Activated T-helper 1 cell treated with anti-CD3 and anti-CD28 coated beads, Interleukin-12 subunit alpha, Interleukin-12 subunit beta, Interleukin-2, Interleukin-4 antibody, amounts not matched to agents 30 ng/mL and 10 ng/mL and 1 ng/mL, durations not matched to agents 14 hours and 24 hours and 36 hours (primary cell): ENCODE measurements around the gene RAB1A. TPM values are rescaled to one million over a fixed set of nuclear protein-coding genes. Genes with fewer than 3 reads are reported as not detected.

Experiments
- DNase-seq: peaks from one replicate; pipeline ENCODE4 v3.0.0; 2021; ENCODE audit warnings: low spot score
- H3K27ac Mint-ChIP-seq: one replicate; pipeline ENCODE4 v1.8.0; 2021; ENCODE audit warnings: mild to moderate bottlenecking, mixed read lengths
- H3K27me3 Mint-ChIP-seq: one replicate; pipeline ENCODE4 v1.8.0; 2022; ENCODE audit warnings: mild to moderate bottlenecking, moderate library complexity, mixed read lengths; ENCODE audit not compliant: insufficient read depth
- H3K36me3 Mint-ChIP-seq: one replicate; pipeline ENCODE4 v1.8.0; 2021; ENCODE audit warnings: low read depth, mixed read lengths
- H3K4me1 Mint-ChIP-seq: one replicate; pipeline ENCODE4 v1.8.0; 2021; ENCODE audit warnings: low read depth, mixed read lengths
- H3K4me3 Mint-ChIP-seq: one replicate; pipeline ENCODE4 v1.8.0; 2021; ENCODE audit warnings: mild to moderate bottlenecking, moderate library complexity, mixed read lengths
- H3K9me3 Mint-ChIP-seq: one replicate; pipeline ENCODE4 v1.8.0; 2021; ENCODE audit warnings: mixed read lengths
- intact Hi-C: fragments of 100-400 bp; cut with micrococcal nuclease; formaldehyde crosslinking; loops from one replicate; pipeline ENCODE4 v1.15.1; 2024
- total RNA-seq: library from RNA; stranded (reverse); gene quantifications from 2 replicates; pipeline ENCODE4 v1.2.3, GENCODE V29; 2022

The RAB1A gene
- total RNA-seq, 1 donor from 2014 or later, result 81.6 TPM

- H3K27ac Mint-ChIP-seq, result no peak overlapping the region
- intact Hi-C loops, result no loop called here
- H3K27me3 Mint-ChIP-seq, result no peaks in the 10 kb centered on the region
- H3K4me1 Mint-ChIP-seq, result no peaks in the 10 kb centered on the region
- H3K4me3 Mint-ChIP-seq, result no peak overlapping the region
- peaks cover 19% of the 10 kb centered on the region for H3K36me3 Mint-ChIP-seq
- DNase-seq, result no peak
- H3K9me3 Mint-ChIP-seq, result no peaks in the 10 kb centered on the region
Measured at GRCh38 chr2:65103013-65103715, 26.7 kb downstream of the RAB1A start.

DNA sequence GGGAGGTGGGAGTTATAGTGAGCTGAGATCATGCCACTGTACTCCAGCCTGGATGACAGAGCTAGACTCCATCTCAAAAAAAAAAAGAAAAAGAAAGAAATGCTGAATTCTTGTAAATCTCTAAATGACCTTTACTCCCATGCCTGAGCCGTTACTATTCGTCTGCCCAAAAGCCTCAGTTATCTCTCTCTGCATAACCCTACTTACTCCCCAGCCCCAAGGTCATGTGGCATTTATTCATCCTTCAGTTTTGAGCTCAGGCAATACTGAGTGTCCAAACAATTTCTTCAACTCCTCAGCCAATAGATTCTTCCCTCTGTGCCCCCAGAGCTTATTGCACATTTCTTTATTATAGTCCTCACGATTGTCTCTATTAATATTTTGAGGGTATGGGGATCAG lies 28.8 kb downstream of the RAB1A start:
- H3K4me1 Mint-ChIP-seq, result peaks cover 6% of the 10 kb centered on the region
- H3K27me3 Mint-ChIP-seq, result no peaks in the 10 kb centered on the region
- no peak overlapping the region for H3K4me3 Mint-ChIP-seq
- no peaks in the 10 kb centered on the region for H3K9me3 Mint-ChIP-seq
- H3K36me3 Mint-ChIP-seq, result peaks cover 29% of the 10 kb centered on the region
- H3K27ac Mint-ChIP-seq, result no peak overlapping the region
- no peak for DNase-seq
- intact Hi-C loops, result no loop called here

DNA sequence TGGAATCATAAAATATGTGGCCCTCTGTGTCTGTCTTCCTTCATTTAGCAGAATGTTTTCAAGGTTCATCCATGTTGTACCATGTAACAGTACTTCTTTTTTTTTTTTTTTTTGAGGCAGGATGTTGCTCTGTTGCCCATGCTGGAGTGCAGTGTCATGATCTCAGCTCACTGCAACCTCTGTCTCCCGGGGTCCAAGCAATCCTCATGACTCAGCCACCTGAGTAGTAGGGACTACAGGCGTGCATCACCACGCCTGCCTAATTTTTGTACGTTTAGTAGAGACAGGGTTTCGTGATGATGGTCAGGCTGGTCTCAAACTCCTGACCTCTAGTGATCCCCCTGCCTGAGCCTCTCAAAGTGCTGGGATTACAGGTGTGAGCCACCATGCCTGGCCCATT lies 31.2 kb downstream of the RAB1A start:
- peaks cover 30% of the 10 kb centered on the region for H3K36me3 Mint-ChIP-seq
- H3K4me1 Mint-ChIP-seq, result peaks cover 6% of the 10 kb centered on the region
- no peak overlapping the region for H3K27ac Mint-ChIP-seq
- intact Hi-C loops, result no loop called here
- no peak for DNase-seq
- H3K4me3 Mint-ChIP-seq, result no peak overlapping the region
- H3K9me3 Mint-ChIP-seq, result no peaks in the 10 kb centered on the region
- H3K27me3 Mint-ChIP-seq, result no peaks in the 10 kb centered on the region

DNA sequence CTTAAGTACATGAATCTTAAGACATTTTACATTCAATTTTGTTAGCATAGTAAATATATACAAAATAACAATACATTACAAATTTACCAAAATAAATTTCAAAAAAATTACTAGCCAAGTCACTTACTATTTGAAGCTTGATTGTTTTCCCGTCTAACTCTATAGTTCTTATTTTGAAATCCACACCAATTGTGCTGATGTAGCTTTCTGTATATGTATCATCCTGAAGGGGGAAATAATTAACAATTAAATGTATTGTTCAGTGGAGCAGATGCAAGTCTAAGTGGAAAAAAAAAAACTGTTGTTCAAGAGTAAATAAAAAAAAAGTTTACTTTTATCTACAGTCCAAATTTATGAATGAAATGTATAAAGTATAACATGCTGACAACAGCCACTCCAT lies 32.1 kb downstream of the RAB1A start:
- Mint-ChIP-seq H3K4me3 (no peak overlapping the region), H3K27ac (peak overlapping the region; percentile 44), H3K27me3 (no peaks in the 10 kb centered on the region), H3K4me1 (peaks cover 6% of the 10 kb centered on the region), H3K36me3 (peaks cover 34% of the 10 kb centered on the region), H3K9me3 (no peaks in the 10 kb centered on the region)
- no peak for DNase-seq
- intact Hi-C loops, result no loop called here

DNA sequence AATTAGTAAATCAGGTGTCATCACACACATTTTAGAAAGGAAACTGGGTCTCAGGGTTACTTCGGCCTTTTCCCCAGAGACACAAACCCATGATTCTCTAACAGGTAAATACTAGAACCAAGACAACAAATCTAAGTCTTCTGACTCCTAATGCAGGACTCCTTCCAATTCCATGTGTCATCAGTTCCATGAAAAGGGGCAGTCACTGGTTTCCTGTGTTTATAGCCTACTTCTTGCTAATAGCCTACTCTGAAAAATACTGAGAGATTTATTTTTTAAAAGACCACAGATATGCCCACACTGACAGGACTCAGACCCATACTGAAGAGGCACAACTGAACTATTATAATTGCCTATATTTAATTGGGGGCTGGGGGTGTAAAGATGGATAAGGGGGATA lies 33.0 kb downstream of the RAB1A start:
- Mint-ChIP-seq H3K27ac (no peak overlapping the region), H3K4me3 (no peak overlapping the region), H3K9me3 (no peaks in the 10 kb centered on the region), H3K36me3 (peaks cover 40% of the 10 kb centered on the region), H3K4me1 (peaks cover 6% of the 10 kb centered on the region), H3K27me3 (no peaks in the 10 kb centered on the region)
- DNase-seq, result no peak
- intact Hi-C loops, result no loop called here

GRCh38 chr2:65093211-65093610 lies 36.7 kb downstream of the RAB1A start:
- intact Hi-C loops, result no loop called here
- peaks cover 12% of the 10 kb centered on the region for H3K4me1 Mint-ChIP-seq
- H3K9me3 Mint-ChIP-seq, result no peaks in the 10 kb centered on the region
- H3K4me3 Mint-ChIP-seq, result no peak overlapping the region
- no peak for DNase-seq
- no peaks in the 10 kb centered on the region for H3K27me3 Mint-ChIP-seq
- peaks cover 46% of the 10 kb centered on the region for H3K36me3 Mint-ChIP-seq
- H3K27ac Mint-ChIP-seq, result no peak overlapping the region

DNA sequence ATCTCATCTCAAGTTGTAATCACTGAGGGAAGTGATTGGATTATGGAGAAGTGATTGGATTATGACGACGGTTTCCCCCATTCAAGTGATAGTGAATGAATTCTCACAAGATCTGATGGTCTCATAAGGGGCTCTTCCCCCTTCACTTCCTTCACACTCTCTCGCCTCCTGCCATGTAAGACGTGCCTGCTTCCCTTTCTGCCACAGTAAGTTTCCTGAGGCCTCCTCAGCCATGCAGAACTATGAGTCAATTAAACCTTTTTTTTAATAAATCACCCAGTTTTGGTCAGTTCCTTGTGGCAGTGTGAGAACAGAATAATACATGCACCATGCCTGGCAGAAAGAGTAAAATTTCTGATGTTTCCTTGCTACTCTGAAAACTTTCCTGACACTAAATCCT lies 37.1 kb downstream of the RAB1A start:
- DNase-seq, result no peak
- Mint-ChIP-seq H3K27me3 (no peaks in the 10 kb centered on the region), H3K36me3 (peaks cover 49% of the 10 kb centered on the region), H3K4me1 (peaks cover 12% of the 10 kb centered on the region), H3K27ac (no peak overlapping the region), H3K4me3 (no peak overlapping the region), H3K9me3 (no peaks in the 10 kb centered on the region)
- intact Hi-C loops, result no loop called here

- Mint-ChIP-seq H3K27me3 (no peaks in the 10 kb centered on the region), H3K4me3 (no peak overlapping the region), H3K9me3 (no peaks in the 10 kb centered on the region), H3K27ac (no peak overlapping the region), H3K4me1 (peaks cover 14% of the 10 kb centered on the region), H3K36me3 (peaks cover 57% of the 10 kb centered on the region)
- intact Hi-C loops, result no loop called here
- no peak for DNase-seq
Measured at GRCh38 chr2:65085148-65085547, 44.8 kb downstream of the RAB1A start.

GRCh38 chr2:65081232-65081685 lies 48.6 kb downstream of the RAB1A start:
- H3K4me1 Mint-ChIP-seq, result peaks cover 8% of the 10 kb centered on the region
- H3K4me3 Mint-ChIP-seq, result no peak overlapping the region
- peaks cover 50% of the 10 kb centered on the region for H3K36me3 Mint-ChIP-seq
- DNase-seq, result no peak
- H3K27ac Mint-ChIP-seq, result peak overlapping the region; percentile 15
- intact Hi-C loops, result no loop called here
- H3K9me3 Mint-ChIP-seq, result no peaks in the 10 kb centered on the region
- no peaks in the 10 kb centered on the region for H3K27me3 Mint-ChIP-seq

DNA sequence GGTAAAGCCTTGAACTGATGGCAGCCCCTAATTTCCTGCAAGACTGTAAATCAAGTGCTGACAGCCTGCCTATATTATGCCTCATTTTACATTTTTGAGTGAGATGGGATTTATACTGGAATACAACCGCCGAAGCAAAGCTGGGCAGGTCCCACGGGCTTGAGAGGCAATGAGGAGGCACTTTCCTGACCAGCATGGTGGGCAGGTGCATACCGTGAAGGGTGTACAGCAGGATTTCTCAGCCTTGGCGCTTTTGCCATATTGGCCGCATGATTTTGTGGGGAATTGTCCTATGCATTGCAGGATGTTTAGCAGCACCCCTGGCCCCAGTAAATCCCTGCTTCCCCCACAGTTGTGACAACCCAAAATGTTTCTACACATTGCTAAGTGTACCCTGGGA lies 50.9 kb downstream of the RAB1A start:
- intact Hi-C loops, result no loop called here
- DNase-seq, result no peak
- H3K36me3 Mint-ChIP-seq, result peaks cover 35% of the 10 kb centered on the region
- no peak overlapping the region for H3K4me3 Mint-ChIP-seq
- H3K9me3 Mint-ChIP-seq, result no peaks in the 10 kb centered on the region
- H3K27ac Mint-ChIP-seq, result no peak overlapping the region
- peaks cover 8% of the 10 kb centered on the region for H3K4me1 Mint-ChIP-seq
- H3K27me3 Mint-ChIP-seq, result no peaks in the 10 kb centered on the region

GRCh38 chr2:65077898-65078297 lies 52.0 kb downstream of the RAB1A start:
- no peaks in the 10 kb centered on the region for H3K9me3 Mint-ChIP-seq
- intact Hi-C loops, result no loop called here
- no peaks in the 10 kb centered on the region for H3K27me3 Mint-ChIP-seq
- no peak overlapping the region for H3K4me3 Mint-ChIP-seq
- H3K36me3 Mint-ChIP-seq, result peaks cover 27% of the 10 kb centered on the region
- no peak for DNase-seq
- H3K27ac Mint-ChIP-seq, result no peak overlapping the region
- peaks cover 13% of the 10 kb centered on the region for H3K4me1 Mint-ChIP-seq

DNA sequence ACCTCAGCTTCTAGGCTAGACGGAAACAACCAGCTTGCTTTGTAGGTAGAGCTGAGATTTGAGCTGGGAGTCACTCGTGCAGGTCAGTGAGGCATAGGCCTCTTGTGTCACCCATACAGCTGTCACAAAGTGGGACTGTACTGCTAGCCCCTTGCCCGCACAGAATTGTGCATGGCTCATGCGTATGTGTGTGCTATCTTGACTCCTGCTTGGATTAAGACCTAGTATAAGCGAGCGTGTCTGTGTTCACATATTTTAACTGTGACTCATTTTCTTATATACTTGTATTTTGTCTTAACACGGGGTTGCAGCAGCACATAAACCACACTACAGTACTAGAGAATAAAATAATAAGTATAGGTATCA lies 53.6 kb downstream of the RAB1A start:
- H3K9me3 Mint-ChIP-seq, result no peaks in the 10 kb centered on the region
- intact Hi-C loops, result no loop called here
- no peaks in the 10 kb centered on the region for H3K27me3 Mint-ChIP-seq
- no peak overlapping the region for H3K4me3 Mint-ChIP-seq
- H3K36me3 Mint-ChIP-seq, result peaks cover 18% of the 10 kb centered on the region
- H3K4me1 Mint-ChIP-seq, result peaks cover 5% of the 10 kb centered on the region
- no peak overlapping the region for H3K27ac Mint-ChIP-seq
- DNase-seq, result no peak

DNA sequence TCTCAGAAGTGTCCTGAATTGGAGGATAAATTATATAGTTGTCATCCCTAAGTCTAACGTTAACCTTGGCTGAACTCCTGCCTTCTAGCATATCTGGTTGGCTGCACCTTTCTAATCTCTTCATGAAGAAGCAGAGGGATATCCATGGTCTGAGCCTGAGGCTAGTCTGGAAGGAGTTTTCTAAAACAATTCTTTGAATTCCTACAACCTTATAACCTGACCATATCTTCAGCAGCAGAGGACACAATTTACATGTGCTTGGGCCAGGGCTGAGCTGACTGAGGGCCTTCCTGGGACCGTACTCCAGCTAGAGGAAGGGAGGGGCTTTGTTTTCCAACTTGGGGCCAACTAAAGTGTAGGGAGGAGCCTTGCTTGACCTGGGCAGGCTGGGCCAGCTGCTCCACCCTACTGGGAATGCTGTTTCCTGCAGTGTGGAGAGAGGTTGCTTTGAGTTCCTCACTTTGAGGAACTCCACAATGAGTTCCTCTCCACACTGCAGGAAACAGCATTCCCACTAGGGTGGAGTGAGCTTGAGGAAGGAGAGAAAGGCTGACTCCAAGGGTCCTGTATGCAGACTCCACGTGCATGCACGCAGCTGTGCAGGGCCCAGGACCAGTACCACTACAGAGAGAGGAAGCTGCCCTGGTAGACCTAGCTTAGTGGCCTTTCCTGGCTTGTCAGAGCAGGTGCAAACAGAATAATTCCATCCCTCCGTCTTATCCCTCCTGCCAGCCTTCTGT lies 54.1 kb downstream of the RAB1A start:
- H3K27me3 Mint-ChIP-seq, result no peaks in the 10 kb centered on the region
- no peak overlapping the region for H3K4me3 Mint-ChIP-seq
- peaks cover 15% of the 10 kb centered on the region for H3K36me3 Mint-ChIP-seq
- no peak for DNase-seq
- intact Hi-C loops, result no loop called here
- H3K4me1 Mint-ChIP-seq, result peaks cover 5% of the 10 kb centered on the region
- no peaks in the 10 kb centered on the region for H3K9me3 Mint-ChIP-seq
- no peak overlapping the region for H3K27ac Mint-ChIP-seq
